HG03469 (cell line): Measurements from ENCODE around the gene CLCN6.

Source experiments
- ATAC-seq: cut with Tn5 transposase; IDR thresholded peaks from one replicate; pipeline ENCODE4 v1.9.1; 2021; ENCODE audit warnings: mild to moderate bottlenecking, moderate library complexity, moderate number of reproducible peaks; ENCODE audit not compliant: unreplicated experiment

Gene CLCN6

DNA sequence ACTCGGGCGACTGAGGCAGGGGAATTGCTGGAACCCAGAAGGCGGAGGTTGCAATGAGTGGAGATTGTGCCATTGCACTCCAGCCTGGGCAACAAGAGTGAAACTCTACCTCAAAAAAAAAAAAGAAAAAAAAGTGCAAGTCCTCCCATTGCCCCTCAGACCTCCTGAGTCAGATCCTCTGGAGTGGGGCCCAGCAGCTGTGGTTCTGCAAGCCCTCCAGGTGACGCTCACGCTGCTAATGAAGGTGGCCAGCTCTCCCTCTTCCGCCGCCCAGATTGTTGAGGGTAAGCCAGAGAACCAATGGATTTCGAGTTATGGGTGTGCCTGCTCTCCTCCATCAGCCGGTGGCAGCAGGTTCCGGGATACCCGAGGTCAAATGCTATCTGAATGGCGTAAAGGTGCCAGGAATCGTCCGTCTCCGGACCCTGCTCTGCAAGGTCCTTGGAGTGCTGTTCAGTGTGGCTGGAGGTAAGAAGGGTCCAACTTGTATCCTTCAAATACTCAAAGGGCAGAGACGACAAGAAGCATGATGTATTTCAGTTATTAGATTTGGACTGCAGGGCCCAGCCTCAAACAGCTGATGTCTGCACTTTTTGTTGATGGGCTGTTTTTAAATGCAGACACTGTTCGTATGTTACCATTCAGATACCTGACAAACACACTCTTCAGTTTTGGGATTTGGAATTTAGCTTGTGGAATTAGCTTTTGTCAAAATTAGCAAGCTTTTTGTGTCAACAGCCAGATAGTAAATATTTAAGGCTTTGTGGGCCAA, 17.6 kb downstream of the CLCN6 start:
- no peak for ATAC-seq

- no peak for ATAC-seq
Measured at GRCh38 chr1:11825131-11825530, 19.1 kb downstream of the CLCN6 start.

GRCh38 chr1:11826946-11827345, 21.0 kb downstream of the CLCN6 start:
- no peak for ATAC-seq

- no peak for ATAC-seq
Measured at GRCh38 chr1:11828511-11828910, 22.5 kb downstream of the CLCN6 start.

- no peak for ATAC-seq
Measured at GRCh38 chr1:11831945-11832725, 26.1 kb downstream of the CLCN6 start.

DNA sequence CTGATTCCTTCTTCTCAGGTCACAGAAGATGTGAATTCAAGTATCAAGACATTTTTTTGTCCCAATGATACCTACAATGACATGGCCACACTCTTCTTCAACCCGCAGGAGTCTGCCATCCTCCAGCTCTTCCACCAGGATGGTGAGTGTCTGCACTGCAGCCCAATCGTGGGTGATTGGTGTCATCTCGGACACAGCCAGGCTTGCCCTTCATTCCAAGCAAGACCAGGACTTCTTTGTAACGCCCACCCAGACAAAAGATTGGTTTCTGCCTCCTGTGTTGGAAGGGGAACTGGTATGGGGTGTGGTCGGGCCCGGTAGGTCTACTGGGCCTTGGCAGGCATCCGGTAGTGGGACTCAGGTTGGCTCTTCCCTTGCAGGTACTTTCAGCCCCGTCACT, 27.5 kb downstream of the CLCN6 start:
- ATAC-seq: no peak

DNA sequence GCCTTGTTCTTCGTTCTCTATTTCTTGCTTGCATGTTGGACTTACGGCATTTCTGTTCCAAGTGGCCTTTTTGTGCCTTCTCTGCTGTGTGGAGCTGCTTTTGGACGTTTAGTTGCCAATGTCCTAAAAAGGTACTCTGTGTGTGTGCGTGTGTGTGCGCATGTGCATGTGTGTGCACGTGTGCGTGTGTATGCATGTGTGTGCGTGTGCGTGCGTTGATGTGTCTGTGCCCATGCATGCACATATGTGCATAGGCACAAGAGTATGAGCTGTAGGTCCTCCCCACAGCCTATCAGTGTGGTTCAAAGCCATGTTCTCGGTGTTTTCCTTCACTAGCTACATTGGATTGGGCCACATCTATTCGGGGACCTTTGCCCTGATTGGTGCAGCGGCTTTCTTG, 27.9 kb downstream of the CLCN6 start:
- ATAC-seq: no peak

GRCh38 chr1:11835441-11836225, 29.6 kb downstream of the CLCN6 start:
- no peak for ATAC-seq

GRCh38 chr1:11836955-11837766, 31.2 kb downstream of the CLCN6 start:
- no peak for ATAC-seq

DNA sequence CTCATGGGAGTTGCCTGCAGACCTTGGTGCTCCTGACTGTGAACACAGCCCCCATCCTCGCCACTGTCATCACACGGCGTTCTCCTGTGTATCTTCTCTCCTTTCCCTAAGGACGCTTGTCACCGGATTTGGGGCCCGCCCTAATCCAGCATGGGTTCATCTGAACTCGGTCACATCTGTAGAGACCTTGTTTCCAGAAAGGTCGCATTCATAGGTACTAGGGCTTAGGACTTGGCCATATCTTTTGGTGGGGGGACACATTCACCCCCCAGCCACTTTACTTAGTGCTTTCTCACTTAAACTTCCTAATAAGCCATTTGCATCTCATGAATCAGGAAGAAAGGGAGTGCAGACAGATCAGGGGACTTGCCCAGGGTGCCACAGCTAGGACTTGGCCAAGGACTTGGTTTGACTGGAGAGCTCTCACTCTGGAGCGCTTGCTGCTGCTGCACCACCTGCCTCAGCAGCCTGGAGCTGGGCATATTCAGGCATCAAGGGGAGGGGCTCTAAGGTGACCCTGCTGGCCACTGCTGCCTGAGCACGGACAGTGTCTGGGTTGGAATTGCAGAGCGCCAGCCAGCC, 31.9 kb downstream of the CLCN6 start:
- no peak for ATAC-seq

- no peak for ATAC-seq
Measured at GRCh38 chr1:11838349-11839272, 32.6 kb downstream of the CLCN6 start.

DNA sequence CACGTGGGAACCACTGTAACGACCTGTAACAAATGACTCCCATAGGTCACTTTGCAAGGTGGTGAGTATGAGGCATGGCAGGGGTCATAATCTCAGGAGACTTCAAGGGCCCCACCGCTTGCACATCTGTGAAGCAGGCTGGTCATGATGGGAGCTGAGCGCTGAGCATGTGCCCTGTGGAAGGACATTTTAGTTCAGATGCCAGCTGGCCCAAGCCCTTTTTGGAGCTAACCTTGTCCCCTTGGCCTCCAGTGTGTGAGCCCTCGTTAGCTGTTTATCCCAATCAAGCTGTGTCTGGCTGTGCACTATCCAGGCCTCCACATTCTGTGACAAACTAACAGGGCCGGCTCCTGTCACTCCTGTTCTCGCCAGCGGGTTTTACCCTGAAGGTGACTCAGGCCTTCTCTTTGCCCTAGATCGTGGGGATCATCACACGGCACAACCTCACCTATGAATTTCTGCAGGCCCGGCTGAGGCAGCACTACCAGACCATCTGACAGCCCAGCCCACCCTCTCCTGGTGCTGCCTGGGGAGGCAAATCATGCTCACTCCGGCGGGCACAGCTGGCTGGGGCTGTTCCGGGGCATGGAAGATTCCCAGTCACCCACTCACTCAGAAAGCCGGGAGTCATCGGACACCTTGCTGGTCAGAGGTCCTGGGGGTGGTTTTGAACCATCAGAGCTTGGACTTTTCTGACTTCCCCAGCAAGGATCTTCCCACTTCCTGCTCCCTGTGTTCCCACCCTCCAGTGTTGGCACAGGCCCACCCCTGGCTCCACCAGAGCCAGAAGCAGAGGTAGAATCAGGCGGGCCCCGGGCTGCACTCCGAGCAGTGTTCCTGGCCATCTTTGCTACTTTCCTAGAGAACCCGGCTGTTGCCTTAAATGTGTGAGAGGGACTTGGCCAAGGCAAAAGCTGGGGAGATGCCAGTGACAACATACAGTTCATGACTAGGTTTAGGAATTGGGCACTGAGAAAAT, 34.0 kb downstream of the CLCN6 start:
- no peak for ATAC-seq

- ATAC-seq: no peak
Measured at GRCh38 chr1:11841245-11842153, 35.5 kb downstream of the CLCN6 start.

DNA sequence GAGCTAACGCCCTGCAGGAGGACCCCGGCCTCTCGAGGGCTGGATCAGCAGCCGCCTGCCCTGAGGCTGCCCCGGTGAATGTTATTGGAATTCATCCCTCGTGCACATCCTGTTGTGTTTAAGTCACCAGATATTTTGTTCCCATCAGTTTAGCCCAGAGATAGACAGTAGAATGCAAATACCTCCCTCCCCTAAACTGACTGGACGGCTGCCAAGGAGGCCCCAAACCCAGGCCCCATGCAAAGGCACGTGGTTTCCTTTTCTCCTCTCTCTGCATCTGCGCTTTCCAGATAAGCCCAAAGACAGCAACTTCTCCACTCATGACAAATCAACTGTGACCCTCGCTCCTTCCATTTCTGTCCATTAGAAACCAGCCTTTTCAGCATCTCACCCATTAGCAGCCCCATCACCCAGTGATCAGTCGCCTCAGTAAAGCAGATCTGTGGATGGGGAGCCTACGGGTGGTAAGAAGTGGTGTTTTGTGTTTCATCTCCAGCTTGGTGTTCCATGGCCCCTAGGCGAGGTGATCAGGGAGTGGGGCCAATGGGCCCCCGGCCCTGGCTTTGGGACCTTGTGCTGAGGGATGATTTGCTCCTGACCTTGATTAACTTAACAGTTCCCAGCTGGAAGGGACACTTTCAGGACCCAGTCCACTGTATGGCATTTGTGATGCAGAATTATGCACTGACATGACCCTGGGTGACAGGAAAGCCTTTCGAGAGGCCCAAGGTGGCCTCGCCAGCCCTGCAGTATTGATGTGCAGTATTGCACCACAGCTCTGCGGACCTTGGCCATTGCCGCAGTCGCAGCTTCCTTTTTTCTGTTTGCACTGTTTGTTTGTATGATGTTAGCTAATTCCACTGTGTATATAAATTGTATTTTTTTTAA, 36.4 kb downstream of the CLCN6 start:
- ATAC-seq: no peak

- no peak for ATAC-seq
Measured at GRCh38 chr1:11845641-11846335, 39.8 kb downstream of the CLCN6 start.
